HepG2 (cell line): ENCODE results near the gene GALNTL6. TPM values are rescaled to one million over a fixed set of nuclear protein-coding genes. Genes with fewer than 3 reads are reported as not detected.

Experiments
- ATAC-seq: fragments of 200-7000 bp; cut with Tn5 transposase; 3 replicates; pipeline ENCODE4 v1.9.1; 2020; ENCODE audit warnings: mild to moderate bottlenecking, moderate library complexity
- BruUV-seq: library from RNA; stranded (reverse); fragments of 400-500 nt; replicated peaks from 2 replicates; lab custom pipeline; 2021; lab: Mats Ljungman, UMichigan
- CTCF ChIA-PET: fragments of 300-600 bp; formaldehyde crosslinking; extraction: SDS; loops from one replicate; lab custom pipeline; 2021; ENCODE audit warnings: low total read pairs, inconsistent platforms, low intra/inter-chr PET ratio; lab: Yijun Ruan, JAX
- POLR2A ChIA-PET: fragments of 350-600 bp; sonication (Branson Sonifier 250); formaldehyde crosslinking; loops from one replicate; lab custom pipeline; 2020; ENCODE audit warnings: antibody characterized with exemption, inconsistent platforms; lab: Yijun Ruan, JAX
- DNase-seq: peaks from one replicate; pipeline ENCODE4 v3.0.0-alpha.2; 2015; ENCODE audit warnings: low spot score
- FAIRE-seq: peaks from 3 replicates; lab custom pipeline; 2011; peaks lifted over from hg19 to GRCh38; lab: Jason Lieb, UNC
- H2AFZ ChIP-seq: one replicate; pipeline ENCODE4 v1.6.1; 2011; ENCODE audit warnings: low read length, inconsistent platforms
- H3K27ac ChIP-seq: fragments of 300-600 bp; 3 replicates; pipeline ENCODE4 v1.8.0; 2011; ENCODE audit warnings: mixed run types, mild to moderate bottlenecking, mixed read lengths, low read length, inconsistent platforms; ENCODE audit not compliant: insufficient read depth; ENCODE audit errors: extremely low read length
- H3K27me3 ChIP-seq, 2 experiments: fragments of 200-600 bp in 1 of 2; 2 replicates in 1 of 2; 3 replicates in 1 of 2; pipeline versions ENCODE4 v1.6.0 to v1.8.0; 2011; ENCODE audit warnings: low read length in 2 of 2, mild to moderate bottlenecking in 2 of 2, moderate library complexity in 2 of 2, inconsistent platforms in 1 of 2; ENCODE audit not compliant: insufficient read depth in 2 of 2, control insufficient read depth in 1 of 2
- H3K36me3 ChIP-seq, 2 experiments: fragments of 200-600 bp in 1 of 2; replicated peaks in 1 of 2; 2 replicates in 1 of 2; 3 replicates in 1 of 2; pipeline versions ENCODE4 v1.5.1 to v1.8.0; 2011; ENCODE audit warnings: low read length in 2 of 2, inconsistent platforms in 1 of 2; ENCODE audit not compliant: insufficient read depth in 2 of 2, control insufficient read depth in 1 of 2
- H3K4me1 ChIP-seq: 2 replicates; pipeline ENCODE4 v1.5.1; 2012; ENCODE audit warnings: low read length, inconsistent platforms; ENCODE audit not compliant: insufficient read depth
- H3K4me2 ChIP-seq: 2 replicates; pipeline ENCODE4 v1.6.0; 2011; ENCODE audit warnings: low read depth, low read length, inconsistent platforms
- H3K4me3 ChIP-seq, 3 experiments: fragments of 200-600 bp in 1 of 3; sonication (generic), shearing (Covaris generic) in 1 of 3; replicated peaks in 1 of 3; 2 replicates each; pipeline ENCODE4 v1.5.1; 2011 to 2016; ENCODE audit warnings: low read length in 3 of 3, inconsistent platforms in 2 of 3, low read depth in 2 of 3, mild to moderate bottlenecking in 2 of 3, control low read depth in 1 of 3, mixed read lengths in 1 of 3; ENCODE audit not compliant: insufficient read depth in 1 of 3
- H3K79me2 ChIP-seq: one replicate; pipeline ENCODE4 v1.6.1; 2011; ENCODE audit warnings: low read length, inconsistent platforms; ENCODE audit not compliant: insufficient read depth
- H3K9ac ChIP-seq: 2 replicates; pipeline ENCODE4 v1.6.0; 2011; ENCODE audit warnings: mild to moderate bottlenecking, low read depth, low read length, inconsistent platforms; ENCODE audit not compliant: insufficient read depth
- H3K9me3 ChIP-seq: 2 replicates; pipeline ENCODE4 v1.5.1; 2012; ENCODE audit warnings: mild to moderate bottlenecking, low read length
- H4K20me1 ChIP-seq: 2 replicates; pipeline ENCODE4 v1.6.0; 2011; ENCODE audit warnings: inconsistent platforms, mild to moderate bottlenecking, low read length, moderate library complexity; ENCODE audit not compliant: insufficient read depth
- ARNTL ChIP-seq: sonication (generic); formaldehyde crosslinking; IDR thresholded peaks from 2 replicates; pipeline ENCODE4 v1.4.0; 2020; ENCODE audit warnings: mild to moderate bottlenecking, missing genetic modification reagents
- HNF4G ChIP-seq, 2 experiments: sonication (generic) in 1 of 2; formaldehyde crosslinking in 1 of 2; IDR thresholded peaks; 2 replicates each; pipeline versions ENCODE4 v1.4.0 to v1.6.1; 2011 to 2020; ENCODE audit warnings: borderline replicate concordance in 2 of 2, low read depth in 2 of 2, mild to moderate bottlenecking in 2 of 2, low read length in 1 of 2, missing genetic modification reagents in 1 of 2, moderate library complexity in 1 of 2
- KDM5A ChIP-seq: fragments of 200-600 bp; sonication (generic); IDR thresholded peaks from 2 replicates; pipeline ENCODE4 v1.7.0; 2018; ENCODE audit warnings: antibody characterized with exemption, mild to moderate bottlenecking, low read length, borderline replicate concordance
- KDM5B ChIP-seq: sonication (generic); formaldehyde crosslinking; IDR thresholded peaks from 2 replicates; pipeline ENCODE4 v1.4.0; 2020; ENCODE audit warnings: missing genetic modification reagents, mild to moderate bottlenecking, borderline replicate concordance
- KLF15 ChIP-seq: sonication (generic); formaldehyde crosslinking; IDR thresholded peaks from 2 replicates; pipeline ENCODE4 v1.8.1; 2023; ENCODE audit warnings: borderline replicate concordance, mild to moderate bottlenecking, inconsistent platforms, missing genetic modification reagents, mixed read lengths
- MZF1 ChIP-seq: sonication (generic); formaldehyde crosslinking; IDR thresholded peaks from 2 replicates; pipeline ENCODE4 v1.8.1; 2023; ENCODE audit warnings: mild to moderate bottlenecking, missing genetic modification reagents, borderline replicate concordance
- NFATC3 ChIP-seq: sonication (generic); formaldehyde crosslinking; IDR thresholded peaks from 2 replicates; pipeline ENCODE4 v1.5.1; 2020; ENCODE audit warnings: mild to moderate bottlenecking, missing genetic modification reagents
- NFIB ChIP-seq: sonication (generic); formaldehyde crosslinking; IDR thresholded peaks from 2 replicates; pipeline ENCODE4 v1.9.0; 2021; ENCODE audit warnings: missing genetic modification reagents, mild to moderate bottlenecking, borderline replicate concordance
- PRPF4 ChIP-seq: fragments of 200-400 bp; formaldehyde crosslinking; IDR thresholded peaks from 2 replicates; pipeline ENCODE4 v1.6.1; 2016; ENCODE audit warnings: low read length, low read depth; ENCODE audit not compliant: poor library complexity, severe bottlenecking
- RXRA ChIP-seq: sonication (generic); formaldehyde crosslinking; IDR thresholded peaks from 2 replicates; pipeline ENCODE4 v1.5.1; 2020; ENCODE audit warnings: missing genetic modification reagents
- SNAPC2 ChIP-seq: sonication (generic); formaldehyde crosslinking; IDR thresholded peaks from 2 replicates; pipeline ENCODE4 v1.8.1; 2022; ENCODE audit warnings: mild to moderate bottlenecking, missing genetic modification reagents
- TAF1 ChIP-seq: sonication (generic); formaldehyde crosslinking; IDR thresholded peaks from 2 replicates; pipeline ENCODE4 v1.4.0; 2020; ENCODE audit warnings: missing genetic modification reagents
- TOPORS ChIP-seq: sonication (generic); formaldehyde crosslinking; IDR thresholded peaks from 2 replicates; pipeline ENCODE4 v1.8.0; 2023; ENCODE audit warnings: mild to moderate bottlenecking, missing genetic modification reagents
- ZC3H4 ChIP-seq: sonication (generic); formaldehyde crosslinking; IDR thresholded peaks from 2 replicates; pipeline ENCODE4 v1.4.0; 2020; ENCODE audit warnings: missing genetic modification reagents, borderline replicate concordance
- ZIK1 ChIP-seq: sonication (generic); formaldehyde crosslinking; IDR thresholded peaks from 2 replicates; pipeline ENCODE4 v1.5.0; 2020; ENCODE audit warnings: mild to moderate bottlenecking, low read depth, missing genetic modification reagents, borderline replicate concordance
- ZNF121 ChIP-seq: sonication (generic); formaldehyde crosslinking; IDR thresholded peaks from 2 replicates; pipeline ENCODE4 v1.5.0; 2020; ENCODE audit warnings: mild to moderate bottlenecking, missing genetic modification reagents
- ZNF253 ChIP-seq: sonication (generic); formaldehyde crosslinking; IDR thresholded peaks from 2 replicates; pipeline ENCODE4 v1.8.0; 2022; ENCODE audit warnings: mild to moderate bottlenecking, missing genetic modification reagents, borderline replicate concordance
- ZNF513 ChIP-seq: sonication (generic); formaldehyde crosslinking; conservative IDR thresholded peaks from 2 replicates; pipeline ENCODE4 v1.5.0; 2020; ENCODE audit warnings: missing genetic modification reagents
- ZNF616 ChIP-seq: sonication (generic); formaldehyde crosslinking; IDR thresholded peaks from 2 replicates; pipeline ENCODE4 v1.5.0; 2020; ENCODE audit warnings: low read depth, mild to moderate bottlenecking, missing genetic modification reagents
- ZNF788 ChIP-seq: sonication (generic); formaldehyde crosslinking; IDR thresholded peaks from 2 replicates; pipeline ENCODE4 v1.5.0; 2020; ENCODE audit warnings: mild to moderate bottlenecking, missing genetic modification reagents, borderline replicate concordance
- WGBS: methylation state at CpG from one replicate; pipeline ENCODE4 v1.1.6; 2017; ENCODE audit warnings: low lambda C conversion rate; 5-methylcytosine and 5-hydroxymethylcytosine counted together
- in situ Hi-C: cut with HindIII; loops from 2 replicates; pipeline ENCODE4 v1.10.0; 2017; ENCODE audit warnings: low pct_unique_long_range_greater_than_20kb; ENCODE audit not compliant: extremely low pct_ligation_motif_present
- intact Hi-C: fragments of 100-400 bp; cut with micrococcal nuclease; formaldehyde crosslinking; loops from one replicate; pipeline ENCODE4 v1.10.0; 2022; ENCODE audit not compliant: unreplicated experiment
- polyA plus RNA-seq, 8 experiments: library from polyadenylated mRNA; depleted of rRNA in 3 of 8; stranded (reverse) in 7 of 8; unstranded in 1 of 8; fragments of >200 nt; fragmentation: Illumina TruSeq in 4 of 8; extraction: Trizol in 4 of 8; gene quantifications; 2 replicates each; pipeline versions ENCODE4 v1.2.1 to v1.2.3, GENCODE V29; 2011 to 2016; ENCODE audit warnings: low read depth in 4 of 8, missing spikeins in 1 of 8, mixed read lengths in 1 of 8; ENCODE audit not compliant: insufficient read depth in 1 of 8
- total RNA-seq, 5 experiments: library from RNA; depleted of rRNA; stranded (reverse); fragments of >200 nt; fragmentation: Illumina TruSeq; extraction: Trizol; gene quantifications; 2 replicates each; pipeline ENCODE4 v1.2.3, GENCODE V29; 2016; ENCODE audit warnings: low read depth in 1 of 5

Gene GALNTL6
- total and polyA plus RNA-seq, 2 of the 13 experiments (the other 11 are each of a cell fraction or from before 2014, with no cell fraction given) = not detected

GRCh38 chr4:171891038-171891437 is 77.8 kb downstream of the GALNTL6 start:
- H3K36me3 ChIP-seq = no peaks in the 10 kb centered on the region
- no peaks in the 10 kb centered on the region for H3K9me3 ChIP-seq
- no TSS peak for BruUV-seq
- no peak for FAIRE-seq
- in situ Hi-C loops = no loop called here
- H3K27me3 ChIP-seq = no peaks in the 10 kb centered on the region
- 5% methylated on average over 2 of the region's 2 CpGs for WGBS
- H3K9ac ChIP-seq = no peak overlapping the region
- ATAC-seq = no peak
- no peak overlapping the region for H2AFZ ChIP-seq
- H3K79me2 ChIP-seq = no peaks in the 10 kb centered on the region
- H3K4me2 ChIP-seq = no peak overlapping the region
- H3K27ac ChIP-seq = no peak overlapping the region
- no peak overlapping the region for H3K4me3 ChIP-seq
- intact Hi-C loops = no loop called here
- DNase-seq = no peak
- TF ChIP-seq KLF15 (CRISPR knock-in tag) (no peak), KDM5A (no peak), ZNF121 (CRISPR knock-in tag) (no peak), KDM5B (CRISPR knock-in tag) (no peak), ZC3H4 (CRISPR knock-in tag) (no peak), MZF1 (CRISPR knock-in tag) (no peak), SNAPC2 (CRISPR knock-in tag) (no peak), NFIB (no peak), TAF1 (no peak), PRPF4 (no peak)
- ChIA-PET CTCF (no interaction called here), POLR2A (no interaction called here)
- H4K20me1 ChIP-seq = no peaks in the 10 kb centered on the region
- no peaks in the 10 kb centered on the region for H3K4me1 ChIP-seq

- DNase-seq (no peak), FAIRE-seq (no peak), ATAC-seq (no peak)
- no TSS peak for BruUV-seq
- no peaks in the 10 kb centered on the region for H3K79me2 ChIP-seq
- intact Hi-C loops = no loop called here
- no peaks in the 10 kb centered on the region for H3K36me3 ChIP-seq
- in situ Hi-C loops = no loop called here
- no peak overlapping the region for H3K4me3 ChIP-seq
- POLR2A ChIA-PET = no interaction called here
- H2AFZ ChIP-seq = no peak overlapping the region
- CTCF ChIA-PET = no interaction called here
- H4K20me1 ChIP-seq = no peaks in the 10 kb centered on the region
- no peak overlapping the region for H3K27ac ChIP-seq
- no peak overlapping the region for H3K9ac ChIP-seq
- H3K4me1 ChIP-seq = no peaks in the 10 kb centered on the region
- H3K4me2 ChIP-seq = no peak overlapping the region
- WGBS = 3% methylated on average over 3 of the region's 3 CpGs
- no peaks in the 10 kb centered on the region for H3K9me3 ChIP-seq
- no peaks in the 10 kb centered on the region for H3K27me3 ChIP-seq
- TF ChIP-seq ZNF616 (CRISPR knock-in tag) (no peak), ZIK1 (CRISPR knock-in tag) (no peak), RXRA (CRISPR knock-in tag) (no peak), ZNF513 (CRISPR knock-in tag) (no peak), NFATC3 (CRISPR knock-in tag) (no peak), ZNF253 (no peak), TOPORS (CRISPR knock-in tag) (no peak), ZNF788 (CRISPR knock-in tag) (no peak), ARNTL (CRISPR knock-in tag) (no peak), HNF4G (IDR thresholded peaks at IDR 0.05; ENCODE audit: borderline replicate concordance, low read depth, low read length) (no peak), HNF4G (CRISPR knock-in tag; IDR thresholded peaks at IDR 0.05; ENCODE audit: borderline replicate concordance, low read depth) (no peak)
Observed at GRCh38 chr4:171896426-171896825, 83.2 kb downstream of the GALNTL6 start.
